Upper lobe of left lung (tissue), 4 donors: Measurements from ENCODE around the gene ZDHHC11B.
"Not testable (repeated sequence)": the region's sequence is repeated elsewhere in the genome, so short reads cannot be mapped to it uniquely, and the experiment has no call there.

Source experiments
- CTCF ChIP-seq, 6 experiments: fragments of 450-650 bp in 4 of 6; fragments of 200-600 bp in 2 of 6; sonication (generic) in 2 of 6; IDR thresholded peaks; one replicate each; pipeline ENCODE4 v1.5.1; 2016 to 2019; ENCODE audit warnings: antibody characterized with exemption in 6 of 6
- EP300 ChIP-seq, 4 donors: sonication (generic); formaldehyde crosslinking; IDR thresholded peaks; one replicate each; pipeline ENCODE4 v1.5.1; 2017; ENCODE audit warnings: antibody characterized with exemption in 4 of 4, control low read depth in 2 of 4
- POLR2A ChIP-seq, 4 donors: fragments of 450-650 bp; IDR thresholded peaks; one replicate each; pipeline ENCODE4 v1.5.1; 2016 to 2017; ENCODE audit warnings: antibody characterized with exemption in 4 of 4, mild to moderate bottlenecking in 2 of 4
- POLR2AphosphoS5 ChIP-seq, 2 donors: sonication (generic); formaldehyde crosslinking; IDR thresholded peaks; one replicate each; pipeline ENCODE4 v1.5.1; 2017; ENCODE audit warnings: antibody characterized with exemption in 2 of 2

- TF ChIP-seq CTCF, POLR2AphosphoS5, POLR2A, EP300 (IDR thresholded peaks at IDR 0.05): not testable (repeated sequence)
Observed at GRCh38 chr5:795873-796272, 11.3 kb upstream of the ZDHHC11B start.
